ENCODE measurements around the gene ATXN1. TPM values are rescaled to one million over a fixed set of nuclear protein-coding genes. Genes with fewer than 3 reads are reported as not detected.

ATXN1 gene
- total and polyA plus RNA-seq, 2 of the 13 experiments (the other 11 are each of a cell fraction or from before 2014, with no cell fraction given): 20.7 to 39.5 TPM

DNA sequence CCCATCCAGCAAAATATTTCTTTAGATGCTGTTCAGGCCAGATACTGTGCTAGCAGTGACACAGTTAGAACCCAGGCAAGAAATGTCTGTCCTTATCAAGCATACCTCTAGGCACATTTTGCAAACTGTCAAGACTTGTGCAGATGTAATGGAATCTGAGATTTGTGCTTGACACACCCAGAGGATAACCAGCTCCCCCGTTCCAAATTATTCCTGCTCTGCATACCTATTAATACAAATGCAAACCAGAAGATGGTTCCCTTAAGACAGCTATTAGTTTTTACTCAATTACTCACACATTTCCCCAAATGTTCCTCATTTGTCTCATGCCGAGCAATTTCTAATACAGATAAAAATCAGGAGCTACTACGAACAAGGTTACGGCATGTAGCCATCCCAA, 40.4 kb downstream of the ATXN1 start:
- Histone ChIP-seq H3K4me1 (ENCODE audit: insufficient read depth, low read length) (peaks cover 86% of the 10 kb centered on the region), H3K9me3 (ENCODE audit: low read length) (no peaks in the 10 kb centered on the region), H3K4me2 (ENCODE audit: low read depth, low read length) (no peak overlapping the region), H3K27me3 (ENCODE audit: control insufficient read depth in 1 of 2, insufficient read depth in 2 of 2, low read length in 2 of 2) (no peaks in the 10 kb centered on the region), H4K20me1 (ENCODE audit: insufficient read depth, low read length) (peaks cover 6% of the 10 kb centered on the region; the same call in 1 of the 2 replicates), H2AFZ (ENCODE audit: low read length) (no peak overlapping the region), H3K79me2 (ENCODE audit: insufficient read depth, low read length) (peaks cover 74% of the 10 kb centered on the region), H3K9ac (ENCODE audit: insufficient read depth, low read depth, low read length) (no peak overlapping the region), H3K4me3 (replicated peaks in 1 of 3; ENCODE audit: insufficient read depth in 1 of 3, low read depth in 2 of 3, low read length in 3 of 3) (no peak overlapping the region), H3K36me3 (replicated peaks in 1 of 2; ENCODE audit: control insufficient read depth in 1 of 2, insufficient read depth in 2 of 2, low read length in 2 of 2) (peaks cover 0 to 2% of the 10 kb centered on the region in 2 experiments; a peak in 1 of 5 replicates), H3K27ac (ENCODE audit: extremely low read length, insufficient read depth, low read length) (no peak overlapping the region)
- BruUV-seq (replicated peaks): no TSS peak
- ChIA-PET POLR2A (no interaction called here), CTCF (ENCODE audit: low intra/inter-chr PET ratio, low total read pairs) (no interaction called here)
- FAIRE-seq (no peak), ATAC-seq (no peak), DNase-seq (ENCODE audit: low spot score) (no peak)
- intact Hi-C loops (cut with micrococcal nuclease; ENCODE audit: unreplicated experiment) (no loop called here), in situ Hi-C loops (cut with HindIII; ENCODE audit: extremely low pct_ligation_motif_present, low pct_unique_long_range_greater_than_20kb) (no loop called here)
- 97% methylated on average over 4 of the region's 4 CpGs for WGBS (ENCODE audit: low lambda C conversion rate)
- TF ChIP-seq ZNF850 (CRISPR knock-in tag; conservative IDR thresholded peaks at IDR 0.05): no peak
- no peak for TF ChIP-seq GPN1 (CRISPR knock-in tag; IDR thresholded peaks at IDR 0.05; ENCODE audit: borderline replicate concordance)
- no peak for TF ChIP-seq ZNF354B (CRISPR knock-in tag; IDR thresholded peaks at IDR 0.05)
- TF ChIP-seq, protein P1, sequence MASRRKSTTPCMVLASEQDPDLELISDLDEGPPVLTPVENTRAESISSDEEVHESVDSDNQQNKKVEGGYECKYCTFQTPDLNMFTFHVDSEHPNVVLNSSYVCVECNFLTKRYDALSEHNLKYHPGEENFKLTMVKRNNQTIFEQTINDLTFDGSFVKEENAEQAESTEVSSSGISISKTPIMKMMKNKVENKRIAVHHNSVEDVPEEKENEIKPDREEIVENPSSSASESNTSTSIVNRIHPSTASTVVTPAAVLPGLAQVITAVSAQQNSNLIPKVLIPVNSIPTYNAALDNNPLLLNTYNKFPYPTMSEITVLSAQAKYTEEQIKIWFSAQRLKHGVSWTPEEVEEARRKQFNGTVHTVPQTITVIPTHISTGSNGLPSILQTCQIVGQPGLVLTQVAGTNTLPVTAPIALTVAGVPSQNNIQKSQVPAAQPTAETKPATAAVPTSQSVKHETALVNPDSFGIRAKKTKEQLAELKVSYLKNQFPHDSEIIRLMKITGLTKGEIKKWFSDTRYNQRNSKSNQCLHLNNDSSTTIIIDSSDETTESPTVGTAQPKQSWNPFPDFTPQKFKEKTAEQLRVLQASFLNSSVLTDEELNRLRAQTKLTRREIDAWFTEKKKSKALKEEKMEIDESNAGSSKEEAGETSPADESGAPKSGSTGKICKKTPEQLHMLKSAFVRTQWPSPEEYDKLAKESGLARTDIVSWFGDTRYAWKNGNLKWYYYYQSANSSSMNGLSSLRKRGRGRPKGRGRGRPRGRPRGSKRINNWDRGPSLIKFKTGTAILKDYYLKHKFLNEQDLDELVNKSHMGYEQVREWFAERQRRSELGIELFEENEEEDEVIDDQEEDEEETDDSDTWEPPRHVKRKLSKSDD (CRISPR knock-in tag; IDR thresholded peaks at IDR 0.05; ENCODE audit: low read depth): no peak
- TF ChIP-seq ZNF891 (CRISPR knock-in tag; IDR thresholded peaks at IDR 0.05): no peak
- TF ChIP-seq GRHL1 (CRISPR knock-in tag; conservative IDR thresholded peaks at IDR 0.05): no peak
- TF ChIP-seq IRF1 (CRISPR knock-in tag; IDR thresholded peaks at IDR 0.05; ENCODE audit: low read depth): no peak
- TF ChIP-seq, protein P2, sequence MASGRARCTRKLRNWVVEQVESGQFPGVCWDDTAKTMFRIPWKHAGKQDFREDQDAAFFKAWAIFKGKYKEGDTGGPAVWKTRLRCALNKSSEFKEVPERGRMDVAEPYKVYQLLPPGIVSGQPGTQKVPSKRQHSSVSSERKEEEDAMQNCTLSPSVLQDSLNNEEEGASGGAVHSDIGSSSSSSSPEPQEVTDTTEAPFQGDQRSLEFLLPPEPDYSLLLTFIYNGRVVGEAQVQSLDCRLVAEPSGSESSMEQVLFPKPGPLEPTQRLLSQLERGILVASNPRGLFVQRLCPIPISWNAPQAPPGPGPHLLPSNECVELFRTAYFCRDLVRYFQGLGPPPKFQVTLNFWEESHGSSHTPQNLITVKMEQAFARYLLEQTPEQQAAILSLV (CRISPR knock-in tag; IDR thresholded peaks at IDR 0.05; ENCODE audit: borderline replicate concordance): no peak
- no peak for TF ChIP-seq ZNF713 (CRISPR knock-in tag; IDR thresholded peaks at IDR 0.05)
- no peak for TF ChIP-seq ZNF18 (CRISPR knock-in tag; IDR thresholded peaks at IDR 0.05; ENCODE audit: insufficient replicate concordance)
- no peak for TF ChIP-seq CCAR2 (optimal IDR thresholded peaks at IDR 0.05; ENCODE audit: low read depth, low read length)
- TF ChIP-seq SYNCRIP (IDR thresholded peaks at IDR 0.05; ENCODE audit: insufficient read depth, low read depth, low read length): no peak
